ENCODE results near the gene MAD2L2.

Gene MAD2L2

GRCh38 chr1:11649237-11649623, 31.7 kb downstream of the MAD2L2 start:
- Histone ChIP-seq H3K4me3 (ENCODE audit: low read depth, low read length) (no peak overlapping the region), H3K79me2 (no peaks in the 10 kb centered on the region), H3K9ac (no peak overlapping the region), H3K36me3 (ENCODE audit: control insufficient read depth, insufficient read depth, low read length) (no peaks in the 10 kb centered on the region), H3K4me1 (no peaks in the 10 kb centered on the region), H3K27me3 (ENCODE audit: control insufficient read depth, insufficient read depth, low read length) (no peaks in the 10 kb centered on the region), H3K9me3 (ENCODE audit: control insufficient read depth, low read length) (no peaks in the 10 kb centered on the region), H3K4me2 (ENCODE audit: low read length) (no peak overlapping the region), H2AFZ (no peak overlapping the region), H3K27ac (no peak overlapping the region)
- TF ChIP-seq, protein P1, sequence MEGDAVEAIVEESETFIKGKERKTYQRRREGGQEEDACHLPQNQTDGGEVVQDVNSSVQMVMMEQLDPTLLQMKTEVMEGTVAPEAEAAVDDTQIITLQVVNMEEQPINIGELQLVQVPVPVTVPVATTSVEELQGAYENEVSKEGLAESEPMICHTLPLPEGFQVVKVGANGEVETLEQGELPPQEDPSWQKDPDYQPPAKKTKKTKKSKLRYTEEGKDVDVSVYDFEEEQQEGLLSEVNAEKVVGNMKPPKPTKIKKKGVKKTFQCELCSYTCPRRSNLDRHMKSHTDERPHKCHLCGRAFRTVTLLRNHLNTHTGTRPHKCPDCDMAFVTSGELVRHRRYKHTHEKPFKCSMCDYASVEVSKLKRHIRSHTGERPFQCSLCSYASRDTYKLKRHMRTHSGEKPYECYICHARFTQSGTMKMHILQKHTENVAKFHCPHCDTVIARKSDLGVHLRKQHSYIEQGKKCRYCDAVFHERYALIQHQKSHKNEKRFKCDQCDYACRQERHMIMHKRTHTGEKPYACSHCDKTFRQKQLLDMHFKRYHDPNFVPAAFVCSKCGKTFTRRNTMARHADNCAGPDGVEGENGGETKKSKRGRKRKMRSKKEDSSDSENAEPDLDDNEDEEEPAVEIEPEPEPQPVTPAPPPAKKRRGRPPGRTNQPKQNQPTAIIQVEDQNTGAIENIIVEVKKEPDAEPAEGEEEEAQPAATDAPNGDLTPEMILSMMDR (IDR thresholded peaks at IDR 0.05), result no peak

GRCh38 chr1:11648732-11649158, 32.2 kb downstream of the MAD2L2 start:
- H3K36me3 ChIP-seq (ENCODE audit: control insufficient read depth, insufficient read depth, low read length), result no peaks in the 10 kb centered on the region
- H3K9ac ChIP-seq, result no peak overlapping the region
- H3K4me3 ChIP-seq (ENCODE audit: low read depth, low read length), result no peak overlapping the region
- H3K79me2 ChIP-seq, result no peaks in the 10 kb centered on the region
- H3K4me1 ChIP-seq, result no peaks in the 10 kb centered on the region
- H3K27ac ChIP-seq, result no peak overlapping the region
- H3K9me3 ChIP-seq (ENCODE audit: control insufficient read depth, low read length), result no peaks in the 10 kb centered on the region
- H3K27me3 ChIP-seq (ENCODE audit: control insufficient read depth, insufficient read depth, low read length), result no peaks in the 10 kb centered on the region
- no peak overlapping the region for H2AFZ ChIP-seq
- no peak overlapping the region for H3K4me2 ChIP-seq (ENCODE audit: low read length)
- TF ChIP-seq, protein P1 (IDR thresholded peaks at IDR 0.05), result no peak

DNA sequence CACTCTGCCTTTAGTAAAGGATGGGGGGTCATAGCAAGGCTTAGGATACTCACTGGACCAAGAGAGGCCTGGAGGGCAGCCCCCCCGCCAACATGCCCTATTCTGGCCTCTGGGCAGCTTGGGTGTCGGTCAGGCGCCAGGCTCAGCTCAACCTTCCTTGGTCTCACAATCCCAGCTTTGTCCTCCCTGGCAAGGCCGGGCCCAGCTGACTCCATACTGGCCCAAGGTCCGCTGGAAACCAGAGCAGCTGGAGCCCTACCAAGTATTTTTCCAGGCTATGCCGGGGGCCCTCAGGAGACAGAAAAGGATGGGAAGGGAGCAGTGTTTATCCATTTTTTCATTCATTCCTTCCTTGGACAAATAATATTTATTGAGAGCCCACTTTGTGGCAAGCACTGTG, 32.9 kb downstream of the MAD2L2 start:
- TF ChIP-seq, protein P1 (IDR thresholded peaks at IDR 0.05), result no peak
- Histone ChIP-seq H3K27me3 (ENCODE audit: control insufficient read depth, insufficient read depth, low read length) (no peaks in the 10 kb centered on the region), H2AFZ (no peak overlapping the region), H3K79me2 (no peaks in the 10 kb centered on the region), H3K9ac (no peak overlapping the region), H3K9me3 (ENCODE audit: control insufficient read depth, low read length) (no peaks in the 10 kb centered on the region), H3K4me1 (no peaks in the 10 kb centered on the region), H3K36me3 (ENCODE audit: control insufficient read depth, insufficient read depth, low read length) (no peaks in the 10 kb centered on the region), H3K4me2 (ENCODE audit: low read length) (no peak overlapping the region), H3K27ac (no peak overlapping the region), H3K4me3 (ENCODE audit: low read depth, low read length) (no peak overlapping the region)

DNA sequence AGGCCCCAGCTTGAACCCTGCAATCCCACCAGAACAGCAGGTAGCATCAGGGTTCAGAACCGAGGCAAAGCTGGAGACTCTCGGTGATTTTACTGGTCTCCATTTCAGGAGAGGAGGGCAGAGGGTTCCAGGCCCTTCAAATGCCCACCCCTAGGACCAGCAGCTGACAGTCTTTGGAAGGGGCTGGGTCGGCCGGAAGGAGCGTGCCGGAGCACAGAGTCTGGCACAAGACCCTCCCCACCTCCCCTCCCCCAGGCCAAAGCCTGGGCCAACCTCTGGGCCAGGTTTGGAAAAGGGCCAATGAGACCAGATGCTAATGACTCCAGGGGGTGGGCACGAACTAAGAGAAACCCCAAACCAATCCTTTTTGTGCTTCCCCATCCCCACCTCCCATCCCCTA, 33.6 kb downstream of the MAD2L2 start:
- Histone ChIP-seq H3K9me3 (ENCODE audit: control insufficient read depth, low read length) (no peaks in the 10 kb centered on the region), H3K4me1 (no peaks in the 10 kb centered on the region), H2AFZ (no peak overlapping the region), H3K27ac (no peak overlapping the region), H3K79me2 (no peaks in the 10 kb centered on the region), H3K9ac (no peak overlapping the region), H3K27me3 (ENCODE audit: control insufficient read depth, insufficient read depth, low read length) (no peaks in the 10 kb centered on the region), H3K4me3 (ENCODE audit: low read depth, low read length) (no peak overlapping the region), H3K4me2 (ENCODE audit: low read length) (no peak overlapping the region), H3K36me3 (ENCODE audit: control insufficient read depth, insufficient read depth, low read length) (no peaks in the 10 kb centered on the region)
- TF ChIP-seq, protein P1 (IDR thresholded peaks at IDR 0.05), result no peak

- Histone ChIP-seq H3K9ac (no peak overlapping the region), H3K27me3 (ENCODE audit: control insufficient read depth, insufficient read depth, low read length) (no peaks in the 10 kb centered on the region)
- TF ChIP-seq, protein P1 (IDR thresholded peaks at IDR 0.05), result no peak
These were observed 34.6 kb downstream of the MAD2L2 start for GRCh38 chr1:11646317-11646716.

More at GRCh38 chr1:11646317-11646716, 34.6 kb downstream of the MAD2L2 start:
- Histone ChIP-seq H2AFZ (no peak overlapping the region), H3K4me2 (ENCODE audit: low read length) (no peak overlapping the region), H3K36me3 (ENCODE audit: control insufficient read depth, insufficient read depth, low read length) (no peaks in the 10 kb centered on the region), H3K79me2 (no peaks in the 10 kb centered on the region), H3K27ac (no peak overlapping the region), H3K9me3 (ENCODE audit: control insufficient read depth, low read length) (no peaks in the 10 kb centered on the region), H3K4me1 (no peaks in the 10 kb centered on the region), H3K4me3 (ENCODE audit: low read depth, low read length) (no peak overlapping the region)

All from parathyroid adenoma (tissue), 2 donors.